Mucosa of descending colon (tissue), 3 donors: ENCODE measurements around the gene DSE. TPM values are rescaled to one million over a fixed set of nuclear protein-coding genes. Genes with fewer than 3 reads are reported as not detected.

Experiments used
- ATAC-seq: fragments of 200-7000 bp; cut with Tn5 transposase; one replicate; pipeline ENCODE4 v1.9.1; 2020; ENCODE audit warnings: mild to moderate bottlenecking, moderate library complexity
- DNase-seq, 3 donors: peaks; one replicate each; pipeline ENCODE4 v3.0.0-alpha.2; 2020
- H3K36me3 ChIP-seq: fragments of 200-600 bp; one replicate; pipeline ENCODE4 v1.8.0; 2021; ENCODE audit warnings: low read depth, mild to moderate bottlenecking
- H3K4me1 ChIP-seq: fragments of 200-600 bp; one replicate; pipeline ENCODE4 v1.8.0; 2021; ENCODE audit warnings: low read depth, mild to moderate bottlenecking
- H3K4me3 ChIP-seq: fragments of 200-600 bp; one replicate; pipeline ENCODE4 v1.8.0; 2021; ENCODE audit warnings: mild to moderate bottlenecking
- H3K9me3 ChIP-seq: fragments of 200-600 bp; one replicate; pipeline ENCODE4 v1.8.0; 2021; ENCODE audit warnings: mild to moderate bottlenecking
- intact Hi-C, 2 donors: fragments of 100-400 bp; cut with DNase I in 1 of 2; cut with micrococcal nuclease in 1 of 2; formaldehyde crosslinking; loops; one replicate each; pipeline versions ENCODE4 v1.11.0 to v1.11.1; 2022; cut with DNase I, micrococcal nuclease
- total RNA-seq, 3 donors: library from RNA; stranded (reverse); fragmentation: NEBNext Ultra II Directional in 2 of 3; extraction: Animal tissue kit (Norgen Biotek cat#: 25700) in 2 of 3; gene quantifications; one replicate each; pipeline versions ENCODE4 v1.2.1 to v1.2.4, GENCODE V29; 2021 to 2023
- TF ChIP-seq, protein P1 (sequence below): fragments of 200-600 bp; IDR thresholded peaks from one replicate; pipeline ENCODE4 v1.8.0; 2022; ENCODE audit warnings: antibody characterized with exemption, mild to moderate bottlenecking
- donor health status: DM: no; HTN: no; CAD: no; lungs with moderate emphysema.
- donor health status: DM: no; HTN: no; CAD: no.
- donor health status: DM: no; HTN: yes; CAD: no.

Gene DSE
- total RNA-seq, 3 donors from 2014 or later: 6.3 to 23.8 (median 14.4) TPM

- intact Hi-C loops: no loop called here
- DNase-seq: peak; percentile 55 to 79 (median 69)
- Histone ChIP-seq H3K9me3 (no peaks in the 10 kb centered on the region), H3K4me1 (peaks cover 6% of the 10 kb centered on the region), H3K4me3 (peak overlapping the region; percentile 27), H3K36me3 (no peaks in the 10 kb centered on the region)
- peak; percentile 65 for ATAC-seq
- TF ChIP-seq, protein P1, sequence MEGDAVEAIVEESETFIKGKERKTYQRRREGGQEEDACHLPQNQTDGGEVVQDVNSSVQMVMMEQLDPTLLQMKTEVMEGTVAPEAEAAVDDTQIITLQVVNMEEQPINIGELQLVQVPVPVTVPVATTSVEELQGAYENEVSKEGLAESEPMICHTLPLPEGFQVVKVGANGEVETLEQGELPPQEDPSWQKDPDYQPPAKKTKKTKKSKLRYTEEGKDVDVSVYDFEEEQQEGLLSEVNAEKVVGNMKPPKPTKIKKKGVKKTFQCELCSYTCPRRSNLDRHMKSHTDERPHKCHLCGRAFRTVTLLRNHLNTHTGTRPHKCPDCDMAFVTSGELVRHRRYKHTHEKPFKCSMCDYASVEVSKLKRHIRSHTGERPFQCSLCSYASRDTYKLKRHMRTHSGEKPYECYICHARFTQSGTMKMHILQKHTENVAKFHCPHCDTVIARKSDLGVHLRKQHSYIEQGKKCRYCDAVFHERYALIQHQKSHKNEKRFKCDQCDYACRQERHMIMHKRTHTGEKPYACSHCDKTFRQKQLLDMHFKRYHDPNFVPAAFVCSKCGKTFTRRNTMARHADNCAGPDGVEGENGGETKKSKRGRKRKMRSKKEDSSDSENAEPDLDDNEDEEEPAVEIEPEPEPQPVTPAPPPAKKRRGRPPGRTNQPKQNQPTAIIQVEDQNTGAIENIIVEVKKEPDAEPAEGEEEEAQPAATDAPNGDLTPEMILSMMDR: no peak
These were observed 572 bp downstream of the DSE start for GRCh38 chr6:116371120-116371917.

DNA sequence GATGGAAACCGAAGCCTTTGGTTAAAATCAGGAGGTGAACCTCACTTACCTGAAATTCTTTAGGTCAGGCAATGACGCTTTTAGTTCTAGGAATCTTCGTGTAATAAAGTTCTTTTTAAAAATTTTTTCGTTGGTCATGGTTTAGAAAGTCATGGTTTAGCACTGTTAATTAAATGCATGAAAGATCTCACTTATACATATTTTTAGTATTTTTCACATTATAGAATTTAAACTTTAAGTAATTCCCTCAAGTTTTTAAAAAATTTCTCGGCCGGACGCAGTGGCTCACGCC, 1.1 kb downstream of the DSE start:
- ATAC-seq (no peak), DNase-seq (no peak)
- peaks cover 6% of the 10 kb centered on the region for H3K4me1 ChIP-seq
- no peaks in the 10 kb centered on the region for H3K9me3 ChIP-seq
- H3K4me3 ChIP-seq: no peak overlapping the region
- intact Hi-C loops: no loop called here
- TF ChIP-seq, protein P1: no peak
- no peaks in the 10 kb centered on the region for H3K36me3 ChIP-seq

DNA sequence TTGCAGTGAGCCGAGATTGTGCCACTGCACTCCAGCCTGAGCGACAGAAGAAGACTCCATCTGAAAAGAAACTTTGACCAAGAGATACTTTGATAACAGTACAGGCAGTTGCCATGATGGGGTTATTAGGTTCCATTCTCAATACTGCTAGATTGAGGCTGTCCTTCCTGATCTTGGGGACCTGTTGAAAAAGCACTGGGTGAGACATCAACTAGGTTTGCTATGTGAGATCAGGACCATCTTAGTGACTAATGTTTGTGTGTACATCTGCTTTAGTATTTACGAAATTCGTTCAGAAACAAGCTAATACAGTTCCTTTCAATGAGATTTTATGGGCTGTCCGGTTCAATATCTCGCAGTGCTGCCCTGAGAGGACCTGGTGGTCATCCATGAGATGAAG, 2.6 kb downstream of the DSE start:
- Histone ChIP-seq H3K4me1 (peaks cover 6% of the 10 kb centered on the region), H3K36me3 (no peaks in the 10 kb centered on the region), H3K9me3 (no peaks in the 10 kb centered on the region), H3K4me3 (no peak overlapping the region)
- intact Hi-C loops: no loop called here
- TF ChIP-seq, protein P1: no peak
- ATAC-seq (no peak), DNase-seq (no peak)

DNA sequence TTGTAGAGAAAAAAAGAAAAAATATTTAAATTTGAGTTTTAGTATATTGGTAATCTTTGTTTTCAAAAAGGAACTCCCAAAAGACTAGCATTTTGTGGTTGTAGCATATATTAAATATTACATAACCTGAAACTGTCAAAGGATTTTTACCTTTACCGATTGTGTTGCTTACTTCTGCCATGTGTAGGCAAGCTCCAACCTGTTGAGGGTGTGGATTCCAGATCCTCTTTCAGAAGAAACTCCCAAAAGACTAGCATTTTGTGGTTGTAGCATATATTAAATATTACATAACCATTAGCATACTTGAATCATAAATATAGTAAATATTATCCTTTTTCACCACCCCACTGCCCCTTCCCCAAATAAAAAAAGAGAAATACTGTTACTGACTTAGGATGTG, 3.2 kb downstream of the DSE start:
- TF ChIP-seq, protein P1: no peak
- Histone ChIP-seq H3K4me1 (peaks cover 6% of the 10 kb centered on the region), H3K36me3 (no peaks in the 10 kb centered on the region), H3K4me3 (no peak overlapping the region), H3K9me3 (no peaks in the 10 kb centered on the region)
- intact Hi-C loops: no loop called here
- ATAC-seq (no peak), DNase-seq (no peak)

DNA sequence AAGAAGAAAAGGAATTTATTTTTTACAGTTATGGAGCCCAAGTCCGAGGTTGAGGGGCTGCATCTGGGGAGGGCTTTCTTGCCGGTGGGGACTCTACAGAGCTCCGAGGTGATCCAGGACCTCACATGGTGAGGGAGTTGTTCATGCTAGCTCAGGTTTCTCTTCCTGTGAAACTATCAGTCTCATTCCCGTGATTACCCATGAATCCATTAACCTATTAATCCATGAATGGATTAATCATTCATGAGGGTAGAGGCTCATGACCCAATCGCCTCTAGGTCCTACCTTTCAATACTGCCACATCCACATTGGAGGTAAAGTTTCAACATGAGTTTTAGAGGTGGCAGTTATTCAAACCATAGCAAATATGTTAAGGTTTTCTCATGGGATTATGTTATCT, 3.8 kb downstream of the DSE start:
- ATAC-seq: no peak
- DNase-seq: no peak
- Histone ChIP-seq H3K36me3 (no peaks in the 10 kb centered on the region), H3K4me3 (no peak overlapping the region), H3K9me3 (no peaks in the 10 kb centered on the region), H3K4me1 (peaks cover 6% of the 10 kb centered on the region)
- TF ChIP-seq, protein P1: no peak
- intact Hi-C loops: no loop called here
